Kidney (tissue), 14 donors: ENCODE measurements around the gene DAND5. TPM values are rescaled to one million over a fixed set of nuclear protein-coding genes. Genes with fewer than 3 reads are reported as not detected.
A peak's percentile ranks its signal among the peaks of the same experiment; 100 is the strongest.

Experiments
- DNase-seq, 5 donors: peaks; one replicate each; pipeline ENCODE4 v3.0.0-alpha.2; 2013 to 2020
- FAIRE-seq: peaks from 2 replicates; lab custom pipeline; 2012; peaks lifted over from hg19 to GRCh38; lab: Jason Lieb, UNC
- H3K27ac ChIP-seq, 2 donors: one replicate each; pipeline ENCODE4 v1.7.0; 2013; ENCODE audit warnings: low read depth in 2 of 2, low read length in 2 of 2, inconsistent platforms in 1 of 2
- H3K27me3 ChIP-seq: one replicate; pipeline ENCODE4 v1.7.1; 2013; ENCODE audit warnings: low read length, inconsistent platforms; ENCODE audit not compliant: control insufficient read depth, insufficient read depth
- H3K36me3 ChIP-seq, 3 donors: one replicate each; pipeline versions ENCODE4 v1.7.0 to v1.7.1; 2013; ENCODE audit warnings: low read length in 3 of 3, control low read depth in 1 of 3, inconsistent platforms in 1 of 3; ENCODE audit not compliant: insufficient read depth in 3 of 3, control insufficient read depth in 2 of 3
- H3K4me1 ChIP-seq, 3 donors: one replicate each; pipeline versions ENCODE4 v1.7.0 to v1.7.1; 2013; ENCODE audit warnings: low read length in 3 of 3, inconsistent platforms in 1 of 3, low read depth in 1 of 3; ENCODE audit not compliant: control insufficient read depth in 2 of 3, insufficient read depth in 2 of 3
- H3K4me3 ChIP-seq, 3 donors: one replicate each; pipeline versions ENCODE4 v1.7.0 to v1.8.1; 2013; ENCODE audit warnings: low read length in 3 of 3, control low read depth in 1 of 3, inconsistent platforms in 1 of 3
- H3K9ac ChIP-seq, 3 donors: one replicate each; pipeline versions ENCODE4 v1.7.0 to v1.7.1; 2013; ENCODE audit warnings: low read length in 3 of 3, control low read depth in 1 of 3, inconsistent platforms in 1 of 3
- H3K9me3 ChIP-seq, 3 donors: one replicate each; pipeline versions ENCODE4 v1.7.0 to v1.7.1; 2013; ENCODE audit warnings: low read length in 3 of 3, control low read depth in 1 of 3, inconsistent platforms in 1 of 3; ENCODE audit not compliant: control insufficient read depth in 2 of 3, insufficient read depth in 1 of 3
- intact Hi-C: fragments of 100-400 bp; cut with DNase I; formaldehyde crosslinking; loops from one replicate; pipeline ENCODE4 v1.11.1; 2022
- polyA plus RNA-seq: library from polyadenylated mRNA; stranded (reverse); fragments of 350-450 nt; fragmentation: Illumina TruSeq; extraction: RNeasy Lipid Tissue Mini Kit (QIAGEN cat#74804); gene quantifications from one replicate; pipeline ENCODE4 v1.2.3, GENCODE V29; 2014; ENCODE audit warnings: low read depth, low replicate concordance; ENCODE audit not compliant: insufficient read depth
- total RNA-seq: library from RNA; stranded (reverse); fragmentation: NEBNext Ultra II Directional; extraction: Animal tissue kit (Norgen Biotek cat#: 25700); gene quantifications from one replicate; pipeline ENCODE4 v1.2.1, GENCODE V29; 2021
- TF ChIP-seq, protein P1 (sequence below): IDR thresholded peaks from 3 replicates; pipeline ENCODE4 v1.5.1; 2012; ENCODE audit warnings: mild to moderate bottlenecking, moderate library complexity, borderline replicate concordance; ENCODE audit not compliant: insufficient read depth; ENCODE audit errors: extremely low read depth
- donor health status: control.
- donor health status: control.
- donor health status: control.
- donor health status: control.
- donor health status: control.
- donor health status: DM: yes; HTN: yes; CAD: no.
- donor health status: Normal renal cell carcinoma (clear cell type).

DAND5 gene
- total and polyA plus RNA-seq, 2 donors from 2014 or later: not detected

DNA sequence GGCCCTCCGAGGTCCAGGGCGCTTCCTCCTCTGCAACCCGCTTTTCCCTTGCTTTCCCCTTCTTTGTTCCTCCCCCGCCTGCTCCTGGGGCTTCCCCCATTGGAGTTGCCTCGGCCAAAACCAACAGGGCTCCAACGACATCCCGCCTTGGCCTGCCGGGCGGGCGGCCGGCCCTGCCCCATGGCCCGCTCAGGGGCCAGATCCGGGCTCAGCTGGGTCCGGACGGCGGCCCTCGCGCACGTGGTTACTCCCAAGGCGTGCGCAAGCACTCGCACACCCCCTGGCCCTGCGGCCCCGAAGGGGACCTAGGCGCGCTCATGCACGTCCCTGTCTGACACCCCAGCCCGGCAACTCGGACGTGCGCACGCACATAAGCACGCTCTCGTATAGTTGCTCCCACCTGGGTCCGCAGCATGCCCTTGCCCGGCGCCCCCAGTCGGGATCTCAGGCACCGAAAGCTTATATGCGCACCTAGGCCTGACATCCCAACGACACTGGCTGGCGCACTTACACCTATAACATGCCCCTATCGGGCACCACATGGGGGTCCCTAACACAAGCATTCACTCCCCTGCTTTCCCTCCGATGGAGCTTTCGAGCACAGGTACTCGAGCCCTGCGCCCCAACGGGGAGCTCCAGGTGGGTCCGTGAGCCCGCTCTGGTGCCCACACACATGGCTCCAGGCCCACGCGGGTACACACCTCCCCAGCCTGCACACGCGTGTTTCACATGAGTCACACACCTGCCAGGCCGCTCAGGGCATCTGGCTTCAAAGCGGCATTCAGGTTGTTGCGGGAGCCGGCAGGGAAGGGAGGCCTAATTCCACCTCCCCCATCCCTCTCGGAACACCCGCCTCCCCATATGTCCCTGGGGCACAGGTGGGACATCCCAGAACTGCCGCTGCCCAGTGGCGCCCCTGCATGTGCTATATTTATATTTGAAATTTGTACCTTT lies 40.9 kb downstream of the DAND5 start:
- no peak overlapping the region for H3K4me3 ChIP-seq
- FAIRE-seq (no peak), DNase-seq (peak in 2 of 5 donors; percentile 62 to 86)
- no peak overlapping the region for H3K27ac ChIP-seq
- H3K4me1 ChIP-seq: peaks cover 0 to 20% (median 0%) of the 10 kb centered on the region in 3 donors
- no peak overlapping the region for H3K9ac ChIP-seq
- TF ChIP-seq, protein P1, sequence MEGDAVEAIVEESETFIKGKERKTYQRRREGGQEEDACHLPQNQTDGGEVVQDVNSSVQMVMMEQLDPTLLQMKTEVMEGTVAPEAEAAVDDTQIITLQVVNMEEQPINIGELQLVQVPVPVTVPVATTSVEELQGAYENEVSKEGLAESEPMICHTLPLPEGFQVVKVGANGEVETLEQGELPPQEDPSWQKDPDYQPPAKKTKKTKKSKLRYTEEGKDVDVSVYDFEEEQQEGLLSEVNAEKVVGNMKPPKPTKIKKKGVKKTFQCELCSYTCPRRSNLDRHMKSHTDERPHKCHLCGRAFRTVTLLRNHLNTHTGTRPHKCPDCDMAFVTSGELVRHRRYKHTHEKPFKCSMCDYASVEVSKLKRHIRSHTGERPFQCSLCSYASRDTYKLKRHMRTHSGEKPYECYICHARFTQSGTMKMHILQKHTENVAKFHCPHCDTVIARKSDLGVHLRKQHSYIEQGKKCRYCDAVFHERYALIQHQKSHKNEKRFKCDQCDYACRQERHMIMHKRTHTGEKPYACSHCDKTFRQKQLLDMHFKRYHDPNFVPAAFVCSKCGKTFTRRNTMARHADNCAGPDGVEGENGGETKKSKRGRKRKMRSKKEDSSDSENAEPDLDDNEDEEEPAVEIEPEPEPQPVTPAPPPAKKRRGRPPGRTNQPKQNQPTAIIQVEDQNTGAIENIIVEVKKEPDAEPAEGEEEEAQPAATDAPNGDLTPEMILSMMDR: no peak
- intact Hi-C loops: no loop called here
- peaks cover 37% of the 10 kb centered on the region for H3K27me3 ChIP-seq
- H3K9me3 ChIP-seq: no peaks in the 10 kb centered on the region
- no peaks in the 10 kb centered on the region for H3K36me3 ChIP-seq

GRCh38 chr19:13010992-13011652 lies 41.7 kb downstream of the DAND5 start:
- H3K9me3 ChIP-seq: no peaks in the 10 kb centered on the region
- H3K36me3 ChIP-seq: no peaks in the 10 kb centered on the region
- no peak overlapping the region for H3K27ac ChIP-seq
- H3K4me1 ChIP-seq: peaks cover 0 to 20% (median 0%) of the 10 kb centered on the region in 3 donors
- no peak overlapping the region for H3K9ac ChIP-seq
- TF ChIP-seq, protein P1: no peak
- FAIRE-seq (no peak), DNase-seq (no peak)
- H3K4me3 ChIP-seq: no peak overlapping the region
- peaks cover 45% of the 10 kb centered on the region for H3K27me3 ChIP-seq
- intact Hi-C loops: no loop called here

DNA sequence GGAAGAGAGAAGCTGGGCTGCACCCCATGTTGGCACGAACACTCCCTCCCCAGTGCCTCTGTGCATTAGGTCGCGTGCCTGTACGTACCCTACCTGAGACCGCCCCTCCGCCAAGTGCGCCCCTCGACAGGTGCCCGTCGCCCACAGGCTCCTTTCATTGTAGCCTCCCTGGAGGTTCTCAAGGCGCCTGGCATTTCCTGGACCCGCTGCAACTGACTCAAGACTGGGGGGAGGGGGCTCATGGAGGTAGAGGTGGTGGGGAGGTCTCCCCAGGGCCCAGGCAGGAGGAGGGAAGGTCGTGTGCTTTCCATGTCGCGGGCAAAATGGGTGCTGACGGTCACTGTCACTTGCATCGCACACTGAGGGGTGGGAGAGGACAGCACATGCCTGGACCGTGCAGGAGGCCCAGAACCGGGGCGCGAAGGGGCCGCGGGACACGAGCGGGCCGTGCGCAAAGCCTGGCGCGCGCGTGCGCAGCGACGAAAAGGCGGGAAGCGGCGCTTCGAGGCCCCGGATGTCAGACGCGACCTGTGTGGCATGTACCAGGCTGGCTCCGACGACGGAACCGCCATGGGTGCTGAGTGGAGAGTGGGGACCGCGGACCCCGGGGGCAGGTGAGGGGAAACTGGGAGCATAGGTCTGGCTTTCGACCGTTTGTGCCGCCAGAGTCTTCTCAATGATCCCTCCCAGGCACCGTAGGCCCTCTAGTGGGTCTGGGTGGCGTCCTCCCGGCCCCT lies 42.4 kb downstream of the DAND5 start:
- no peak for FAIRE-seq
- Histone ChIP-seq H3K36me3 (no peaks in the 10 kb centered on the region), H3K4me3 (no peak overlapping the region), H3K27me3 (peaks cover 47% of the 10 kb centered on the region), H3K27ac (no peak overlapping the region), H3K9ac (no peak overlapping the region), H3K4me1 (peaks cover 0 to 20% (median 0%) of the 10 kb centered on the region in 3 donors), H3K9me3 (no peaks in the 10 kb centered on the region)
- intact Hi-C loops: no loop called here
- TF ChIP-seq, protein P1: no peak
- DNase-seq: no peak
